CD4-positive, alpha-beta T cell treated with Interleukin-12 subunit alpha and Interleukin-12 subunit beta, for 1 hour (primary cell): ENCODE results near the gene FGGY.
"Not testable (repeated sequence)": the region's sequence is repeated elsewhere in the genome, so short reads cannot be mapped to it uniquely, and the experiment has no call there.

Experiments used
- DNase-seq: peaks from one replicate; pipeline ENCODE4 v3.0.0-alpha.2; 2020

The FGGY gene

GRCh38 chr1:59290193-59290949 is 6.5 kb upstream of the FGGY start:
- DNase-seq = no peak

GRCh38 chr1:59291561-59291960 is 5.3 kb upstream of the FGGY start:
- DNase-seq = no peak

- peak; percentile 29 for DNase-seq
Measured at GRCh38 chr1:59292562-59292961, 4.3 kb upstream of the FGGY start.

- DNase-seq = no peak
Measured at GRCh38 chr1:59293206-59293605, 3.7 kb upstream of the FGGY start.

GRCh38 chr1:59293849-59294248 is 3.0 kb upstream of the FGGY start:
- DNase-seq = no peak

- no peak for DNase-seq
Measured at GRCh38 chr1:59294423-59294822, 2.5 kb upstream of the FGGY start.

- no peak for DNase-seq
Measured at GRCh38 chr1:59295618-59296017, 1.3 kb upstream of the FGGY start.

GRCh38 chr1:59298026-59298583 is 1.2 kb downstream of the FGGY start:
- DNase-seq = no peak

GRCh38 chr1:59298710-59299346 is 1.9 kb downstream of the FGGY start:
- no peak for DNase-seq

GRCh38 chr1:59299670-59300069 is 2.8 kb downstream of the FGGY start:
- DNase-seq = not testable (repeated sequence)

GRCh38 chr1:59302297-59302696 is 5.4 kb downstream of the FGGY start:
- no peak for DNase-seq

- no peak for DNase-seq
Measured at GRCh38 chr1:59302871-59303270, 6.0 kb downstream of the FGGY start.

GRCh38 chr1:59305188-59305587 is 8.3 kb downstream of the FGGY start:
- no peak for DNase-seq

GRCh38 chr1:59307591-59307990 is 10.7 kb downstream of the FGGY start:
- no peak for DNase-seq

- no peak for DNase-seq
Measured at GRCh38 chr1:59308839-59309238, 11.9 kb downstream of the FGGY start.

GRCh38 chr1:59309392-59309791 is 12.5 kb downstream of the FGGY start:
- DNase-seq = no peak

- no peak for DNase-seq
Measured at GRCh38 chr1:59309795-59310548, 13.1 kb downstream of the FGGY start.

- DNase-seq = no peak
Measured at GRCh38 chr1:59310549-59311250, 13.8 kb downstream of the FGGY start.

GRCh38 chr1:59314776-59315528 is 18.1 kb downstream of the FGGY start:
- no peak for DNase-seq

GRCh38 chr1:59315529-59316463 is 18.9 kb downstream of the FGGY start:
- no peak for DNase-seq
